ENCODE data around the gene MSH4. TPM values are rescaled to one million over a fixed set of nuclear protein-coding genes. Genes with fewer than 3 reads are reported as not detected.

Gene MSH4
- total RNA-seq, 1 donor from 2014 or later = 0.25 TPM

DNA sequence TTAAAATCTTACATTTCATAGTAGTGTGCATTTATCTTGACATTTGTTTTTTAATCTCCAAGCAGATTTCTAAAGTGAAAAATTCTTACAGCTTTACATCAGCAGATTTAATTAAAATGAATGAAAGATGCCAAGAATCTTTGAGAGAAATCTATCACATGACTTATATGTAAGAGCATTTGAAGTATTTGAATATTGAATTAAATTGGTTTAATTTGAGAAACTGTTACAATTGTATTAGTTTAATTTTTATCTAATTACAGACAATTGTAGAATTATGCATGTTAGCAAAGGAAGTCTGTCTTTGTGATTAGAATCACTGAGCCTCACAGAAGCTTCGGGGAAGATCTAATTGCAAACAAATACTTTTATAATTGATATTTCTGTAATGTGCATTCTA, 83.3 kb downstream of the MSH4 start:
- Histone ChIP-seq H3K4me1 (no peaks in the 10 kb centered on the region), H3K4me3 (no peak overlapping the region), H3K36me3 (no peaks in the 10 kb centered on the region), H3K27ac (no peak overlapping the region), H3K9me3 (no peaks in the 10 kb centered on the region), H3K27me3 (no peaks in the 10 kb centered on the region)
- DNase-seq (ENCODE audit: extremely low spot score in 2 of 2) = no peak
- TF ChIP-seq CTCF (IDR thresholded peaks at IDR 0.05) (no peak), POLR2A (IDR thresholded peaks at IDR 0.05) (no peak), POLR2AphosphoS5 (IDR thresholded peaks at IDR 0.05; ENCODE audit: insufficient read depth in 1 of 2, low read depth in 1 of 2) (no peak)
- intact Hi-C loops (cut with DNase I) = no loop called here

DNA sequence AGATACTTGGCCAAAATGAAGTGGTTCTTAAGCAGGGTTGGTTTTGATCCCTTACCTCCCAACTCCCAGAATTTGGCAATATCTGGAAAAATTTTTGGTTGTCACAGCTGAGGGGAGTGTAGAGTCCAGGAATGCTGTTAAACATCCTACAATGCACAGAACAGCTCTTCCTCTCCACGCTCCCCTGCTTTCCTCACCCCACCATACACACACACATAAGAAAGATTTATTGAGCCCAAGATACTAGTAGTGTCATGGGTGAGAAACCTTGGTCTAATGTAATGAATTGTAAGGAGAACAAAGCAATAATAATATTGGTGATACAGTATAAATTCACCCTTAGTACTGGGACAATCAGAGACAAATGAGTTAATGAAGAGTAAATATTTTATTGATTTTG, 87.8 kb downstream of the MSH4 start:
- H3K27ac ChIP-seq = no peak overlapping the region
- no peak for TF ChIP-seq CTCF (IDR thresholded peaks at IDR 0.05)
- no peak for TF ChIP-seq POLR2A (IDR thresholded peaks at IDR 0.05)
- TF ChIP-seq POLR2AphosphoS5 (IDR thresholded peaks at IDR 0.05; ENCODE audit: insufficient read depth in 1 of 2, low read depth in 1 of 2) = no peak
- no peaks in the 10 kb centered on the region for H3K9me3 ChIP-seq
- intact Hi-C loops (cut with DNase I) = no loop called here
- H3K27me3 ChIP-seq = no peaks in the 10 kb centered on the region
- H3K4me1 ChIP-seq = no peaks in the 10 kb centered on the region
- DNase-seq (ENCODE audit: extremely low spot score in 2 of 2) = no peak
- H3K4me3 ChIP-seq = no peak overlapping the region
- H3K36me3 ChIP-seq = no peaks in the 10 kb centered on the region

- intact Hi-C loops (cut with DNase I) = no loop called here
- no peaks in the 10 kb centered on the region for H3K4me1 ChIP-seq
Measured at GRCh38 chr1:75901371-75901770, 104.7 kb downstream of the MSH4 start.

GRCh38 chr1:75908717-75909152, 112.1 kb downstream of the MSH4 start:
- Histone ChIP-seq H3K36me3 (no peaks in the 10 kb centered on the region), H3K9me3 (no peaks in the 10 kb centered on the region), H3K4me1 (no peaks in the 10 kb centered on the region), H3K27ac (no peak overlapping the region), H3K27me3 (no peaks in the 10 kb centered on the region), H3K4me3 (no peak overlapping the region)
- DNase-seq (ENCODE audit: extremely low spot score in 2 of 2) = no peak
- intact Hi-C loops (cut with DNase I) = no loop called here
- TF ChIP-seq POLR2A (IDR thresholded peaks at IDR 0.05) (no peak), CTCF (IDR thresholded peaks at IDR 0.05) (no peak), POLR2AphosphoS5 (IDR thresholded peaks at IDR 0.05; ENCODE audit: insufficient read depth in 1 of 2, low read depth in 1 of 2) (no peak)

More at GRCh38 chr1:75901371-75901770, 104.7 kb downstream of the MSH4 start:
- Histone ChIP-seq H3K27me3 (no peaks in the 10 kb centered on the region), H3K36me3 (no peaks in the 10 kb centered on the region), H3K27ac (no peak overlapping the region), H3K9me3 (no peaks in the 10 kb centered on the region), H3K4me3 (no peak overlapping the region)
- TF ChIP-seq POLR2A (IDR thresholded peaks at IDR 0.05) (no peak), CTCF (IDR thresholded peaks at IDR 0.05) (no peak), POLR2AphosphoS5 (IDR thresholded peaks at IDR 0.05; ENCODE audit: insufficient read depth in 1 of 2, low read depth in 1 of 2) (no peak)
- DNase-seq (ENCODE audit: extremely low spot score in 2 of 2) = no peak

- Histone ChIP-seq H3K27ac (no peak overlapping the region), H3K4me1 (no peaks in the 10 kb centered on the region), H3K27me3 (no peaks in the 10 kb centered on the region), H3K9me3 (no peaks in the 10 kb centered on the region), H3K4me3 (no peak overlapping the region), H3K36me3 (no peaks in the 10 kb centered on the region)
- no peak for DNase-seq (ENCODE audit: extremely low spot score in 2 of 2)
- TF ChIP-seq POLR2A (IDR thresholded peaks at IDR 0.05) (no peak), CTCF (IDR thresholded peaks at IDR 0.05) (no peak), POLR2AphosphoS5 (IDR thresholded peaks at IDR 0.05; ENCODE audit: insufficient read depth in 1 of 2, low read depth in 1 of 2) (no peak)
- intact Hi-C loops (cut with DNase I) = no loop called here
Measured at GRCh38 chr1:75916834-75917233, 120.2 kb downstream of the MSH4 start.
